SW 1271 (cell line): Measurements from ENCODE around the gene PNLIPRP3.
A peak's percentile ranks its signal among the peaks of the same experiment; 100 is the strongest.

Experiments
- DNase-seq, 2 experiments: peaks; one replicate each; lab custom pipeline; 2025; lab: John Stamatoyannopoulos, UW

PNLIPRP3 gene

GRCh38 chr10:116451711-116452337 lies 24.2 kb downstream of the PNLIPRP3 start:
- DNase-seq = no peak

- no peak for DNase-seq
Observed at GRCh38 chr10:116452338-116452720, 24.7 kb downstream of the PNLIPRP3 start.

- DNase-seq = no peak
Observed at GRCh38 chr10:116457488-116457887, 29.8 kb downstream of the PNLIPRP3 start.

GRCh38 chr10:116460219-116460618 lies 32.6 kb downstream of the PNLIPRP3 start:
- DNase-seq = no peak

GRCh38 chr10:116461680-116462079 lies 34.0 kb downstream of the PNLIPRP3 start:
- DNase-seq = no peak

- DNase-seq = no peak
Observed at GRCh38 chr10:116464257-116464656, 36.6 kb downstream of the PNLIPRP3 start.

- no peak for DNase-seq
Observed at GRCh38 chr10:116465546-116465945, 37.9 kb downstream of the PNLIPRP3 start.

GRCh38 chr10:116466715-116467422 lies 39.2 kb downstream of the PNLIPRP3 start:
- DNase-seq = no peak

GRCh38 chr10:116469437-116469836 lies 41.8 kb downstream of the PNLIPRP3 start:
- DNase-seq = no peak

- DNase-seq = no peak
Observed at GRCh38 chr10:116470071-116470470, 42.4 kb downstream of the PNLIPRP3 start.

- DNase-seq = peak in 1 of 2 experiments; percentile 6
Observed at GRCh38 chr10:116470768-116471415, 43.2 kb downstream of the PNLIPRP3 start.

- DNase-seq = no peak
Observed at GRCh38 chr10:116472891-116473290, 45.2 kb downstream of the PNLIPRP3 start.

- no peak for DNase-seq
Observed at GRCh38 chr10:116475866-116476265, 48.2 kb downstream of the PNLIPRP3 start.

- no peak for DNase-seq
Observed at GRCh38 chr10:116476461-116476860, 48.8 kb downstream of the PNLIPRP3 start.

GRCh38 chr10:116477986-116478664 lies 50.5 kb downstream of the PNLIPRP3 start:
- no peak for DNase-seq

- DNase-seq = no peak
Observed at GRCh38 chr10:116486770-116487448, 59.3 kb downstream of the PNLIPRP3 start.

- no peak for DNase-seq
Observed at GRCh38 chr10:116487522-116488430, 60.1 kb downstream of the PNLIPRP3 start.

GRCh38 chr10:116489460-116489859 lies 61.8 kb downstream of the PNLIPRP3 start:
- DNase-seq = no peak

- peak in 1 of 2 experiments; percentile 36 for DNase-seq
Observed at GRCh38 chr10:116490028-116490662, 62.5 kb downstream of the PNLIPRP3 start.

GRCh38 chr10:116504786-116505185 lies 77.1 kb downstream of the PNLIPRP3 start:
- DNase-seq = no peak
